PC-9 (cell line): ENCODE results near the gene ZNF891. TPM values are rescaled to one million over a fixed set of nuclear protein-coding genes. Genes with fewer than 3 reads are reported as not detected.
A peak's percentile ranks its signal among the peaks of the same experiment; 100 is the strongest.

ENCODE experiments used
- BruUV-seq: library from RNA; stranded (reverse); fragments of 400-500 nt; replicated peaks from 2 replicates; lab custom pipeline; 2021; lab: Mats Ljungman, UMichigan
- CTCF ChIA-PET: fragments of 300-600 bp; sonication (Branson Sonifier 250); formaldehyde crosslinking; loops from one replicate; lab custom pipeline; 2022; ENCODE audit warnings: antibody characterized with exemption; lab: Charles Lee
- POLR2A ChIA-PET: fragments of 300-600 bp; sonication (Branson Sonifier 250); formaldehyde crosslinking; loops from one replicate; lab custom pipeline; 2022; ENCODE audit warnings: antibody characterized with exemption; ENCODE audit not compliant: unreplicated experiment; lab: Charles Lee
- DNase-seq, 2 experiments: peaks; one replicate each; pipeline versions ENCODE4 v3.0.0 to v3.0.0-alpha.2; 2015 to 2022; ENCODE audit warnings: mixed read lengths in 1 of 2
- H2AFZ ChIP-seq: fragments of 200-600 bp; sonication (generic); 2 replicates; pipeline ENCODE4 v1.8.1; 2017; ENCODE audit warnings: antibody characterized with exemption
- H3F3A ChIP-seq: fragments of 200-600 bp; sonication (generic); 2 replicates; pipeline ENCODE4 v1.8.1; 2017; ENCODE audit warnings: antibody characterized with exemption, mild to moderate bottlenecking, low read depth; ENCODE audit not compliant: insufficient read depth
- H3K27ac ChIP-seq: fragments of 200-600 bp; sonication (generic); 2 replicates; pipeline ENCODE4 v1.6.1; 2016; ENCODE audit warnings: mixed run types
- H3K27me3 ChIP-seq: fragments of 200-600 bp; sonication (generic); 2 replicates; pipeline ENCODE4 v1.6.1; 2016; ENCODE audit warnings: low read depth, mixed run types; ENCODE audit not compliant: insufficient read depth
- H3K36me3 ChIP-seq: fragments of 200-600 bp; sonication (generic); 2 replicates; pipeline ENCODE4 v1.6.1; 2016; ENCODE audit warnings: low read depth, mixed run types
- H3K4me1 ChIP-seq: fragments of 200-600 bp; sonication (generic); replicated peaks from 2 replicates; pipeline ENCODE4 v1.6.1; 2016; ENCODE audit warnings: mixed run types; ENCODE audit not compliant: insufficient read depth
- H3K4me2 ChIP-seq: fragments of 200-600 bp; sonication (generic); 2 replicates; pipeline ENCODE4 v1.6.1; 2017; ENCODE audit warnings: mixed run types
- H3K4me3 ChIP-seq: fragments of 200-600 bp; sonication (generic); 2 replicates; pipeline ENCODE4 v1.6.1; 2016; ENCODE audit warnings: mixed run types
- H3K79me2 ChIP-seq: fragments of 200-600 bp; sonication (generic); 2 replicates; pipeline ENCODE4 v1.6.1; 2017; ENCODE audit warnings: low read depth, mixed run types
- H3K9me2 ChIP-seq: fragments of 200-600 bp; sonication (generic); 2 replicates; pipeline ENCODE4 v1.8.1; 2017; ENCODE audit warnings: mild to moderate bottlenecking; ENCODE audit not compliant: insufficient read depth
- H3K9me3 ChIP-seq: fragments of 200-600 bp; sonication (generic); 2 replicates; pipeline ENCODE4 v1.8.1; 2016; ENCODE audit warnings: low read depth; ENCODE audit not compliant: insufficient read depth
- H4K20me1 ChIP-seq: fragments of 200-600 bp; sonication (generic); 2 replicates; pipeline ENCODE4 v1.8.1; 2017; ENCODE audit not compliant: insufficient read depth
- CTCF ChIP-seq: fragments of 200-600 bp; sonication (generic); conservative IDR thresholded peaks from 2 replicates; pipeline ENCODE4 v1.6.1; 2017; ENCODE audit warnings: mixed run types, antibody characterized with exemption, mild to moderate bottlenecking, moderate library complexity
- EZH2 ChIP-seq: fragments of 200-600 bp; sonication (generic); IDR thresholded peaks from 2 replicates; pipeline ENCODE4 v1.8.0; 2017; ENCODE audit warnings: antibody characterized with exemption, low read depth
- intact Hi-C: fragments of 100-400 bp; cut with micrococcal nuclease; formaldehyde crosslinking; loops from one replicate; pipeline ENCODE4 v1.10.0; 2022; ENCODE audit not compliant: unreplicated experiment
- total RNA-seq: library from RNA; stranded (reverse); gene quantifications from 2 replicates; pipeline ENCODE4 v1.2.3, GENCODE V29; 2021

ZNF891 gene
- total RNA-seq, 1 experiment from 2014 or later = 3.2 TPM

GRCh38 chr12:133107121-133107520, 23.0 kb downstream of the ZNF891 start:
- H3F3A ChIP-seq = peaks cover 11% of the 10 kb centered on the region
- intact Hi-C loops = no loop called here
- ChIA-PET CTCF (no interaction called here), POLR2A (no interaction called here)
- H3K4me1 ChIP-seq = no peaks in the 10 kb centered on the region
- no peak for DNase-seq
- no peaks in the 10 kb centered on the region for H3K9me2 ChIP-seq
- H3K4me2 ChIP-seq = no peak overlapping the region
- H3K27ac ChIP-seq = no peak overlapping the region
- no peak overlapping the region for H2AFZ ChIP-seq
- H3K4me3 ChIP-seq = no peak overlapping the region
- H3K79me2 ChIP-seq = no peaks in the 10 kb centered on the region
- no TSS peak for BruUV-seq
- no peaks in the 10 kb centered on the region for H4K20me1 ChIP-seq
- no peak for TF ChIP-seq CTCF
- no peak for TF ChIP-seq EZH2
- peaks cover 44% of the 10 kb centered on the region for H3K36me3 ChIP-seq
- peaks cover 79% of the 10 kb centered on the region for H3K9me3 ChIP-seq
- no peaks in the 10 kb centered on the region for H3K27me3 ChIP-seq

DNA sequence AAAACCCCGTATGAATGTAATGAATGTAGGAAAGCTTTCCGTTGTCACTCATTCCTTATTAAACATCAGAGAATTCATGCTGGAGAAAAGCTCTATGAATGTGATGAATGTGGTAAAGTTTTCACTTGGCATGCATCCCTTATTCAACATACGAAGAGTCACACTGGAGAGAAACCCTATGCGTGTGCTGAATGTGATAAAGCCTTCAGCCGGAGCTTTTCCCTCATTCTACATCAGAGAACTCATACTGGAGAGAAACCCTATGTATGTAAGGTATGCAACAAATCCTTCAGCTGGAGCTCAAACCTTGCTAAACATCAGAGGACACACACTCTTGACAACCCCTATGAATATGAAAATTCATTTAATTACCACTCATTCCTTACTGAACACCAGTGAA, 23.8 kb downstream of the ZNF891 start:
- peaks cover 83% of the 10 kb centered on the region for H3K9me3 ChIP-seq
- intact Hi-C loops = no loop called here
- peaks cover 11% of the 10 kb centered on the region for H3F3A ChIP-seq
- no peak overlapping the region for H3K27ac ChIP-seq
- peaks cover 52% of the 10 kb centered on the region for H3K36me3 ChIP-seq
- CTCF ChIA-PET = no interaction called here
- no peak overlapping the region for H2AFZ ChIP-seq
- H3K9me2 ChIP-seq = no peaks in the 10 kb centered on the region
- no peaks in the 10 kb centered on the region for H3K27me3 ChIP-seq
- no peak for TF ChIP-seq EZH2
- no peak for TF ChIP-seq CTCF
- no peaks in the 10 kb centered on the region for H4K20me1 ChIP-seq
- no peak overlapping the region for H3K4me2 ChIP-seq
- POLR2A ChIA-PET = no interaction called here
- H3K4me3 ChIP-seq = no peak overlapping the region
- DNase-seq = no peak
- no peaks in the 10 kb centered on the region for H3K4me1 ChIP-seq
- no peaks in the 10 kb centered on the region for H3K79me2 ChIP-seq
- no TSS peak for BruUV-seq

DNA sequence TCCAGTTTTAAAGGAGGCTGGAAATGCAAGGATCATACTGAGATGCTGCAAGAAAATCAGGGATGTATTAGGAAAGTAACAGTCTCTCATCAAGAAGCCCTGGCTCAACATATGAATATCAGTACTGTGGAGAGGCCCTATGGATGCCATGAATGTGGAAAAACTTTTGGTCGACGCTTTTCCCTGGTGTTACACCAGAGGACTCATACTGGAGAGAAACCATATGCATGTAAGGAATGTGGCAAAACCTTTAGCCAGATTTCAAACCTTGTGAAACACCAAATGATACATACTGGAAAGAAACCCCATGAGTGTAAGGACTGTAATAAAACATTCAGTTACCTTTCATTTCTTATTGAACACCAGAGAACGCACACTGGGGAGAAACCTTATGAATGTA, 24.5 kb downstream of the ZNF891 start:
- Histone ChIP-seq H3K9me2 (no peaks in the 10 kb centered on the region), H3K79me2 (no peaks in the 10 kb centered on the region), H3K36me3 (peaks cover 56% of the 10 kb centered on the region), H3K4me2 (no peak overlapping the region), H3K9me3 (peaks cover 86% of the 10 kb centered on the region), H3K27ac (no peak overlapping the region), H3K4me1 (no peaks in the 10 kb centered on the region), H3K27me3 (no peaks in the 10 kb centered on the region), H4K20me1 (no peaks in the 10 kb centered on the region), H3K4me3 (0 out of 2 replicates have a peak overlapping the region, but pooled peaks have one; percentile 22), H3F3A (peaks cover 11% of the 10 kb centered on the region), H2AFZ (no peak overlapping the region)
- intact Hi-C loops = no loop called here
- DNase-seq = no peak
- ChIA-PET CTCF (no interaction called here), POLR2A (no interaction called here)
- BruUV-seq = no TSS peak
- TF ChIP-seq EZH2 = no peak
- no peak for TF ChIP-seq CTCF
